BJ (cell line): ENCODE measurements around the gene TMEM143. TPM values are rescaled to one million over a fixed set of nuclear protein-coding genes. Genes with fewer than 3 reads are reported as not detected.
"Not testable (repeated sequence)": the region's sequence is repeated elsewhere in the genome, so short reads cannot be mapped to it uniquely, and the experiment has no call there.

ENCODE experiments used
- CTCF ChIA-PET: fragments of 350-600 bp; formaldehyde crosslinking; extraction: SDS; loops from one replicate; lab custom pipeline; 2021; ENCODE audit warnings: antibody characterized with exemption, inconsistent platforms; lab: Yijun Ruan, JAX
- POLR2A ChIA-PET: fragments of 300-600 bp; sonication (Branson Sonifier 250); formaldehyde crosslinking; extraction: SDS; loops from one replicate; lab custom pipeline; 2021; ENCODE audit warnings: antibody characterized with exemption; lab: Charles Lee
- DNase-seq: peaks from one replicate; pipeline ENCODE4 v3.0.0-alpha.2; 2011; ENCODE audit warnings: low read depth
- H3K27me3 ChIP-seq: 2 replicates; pipeline ENCODE4 v1.6.0; 2011; ENCODE audit warnings: low read length; ENCODE audit not compliant: control insufficient read depth, insufficient read depth
- H3K36me3 ChIP-seq: 2 replicates; pipeline ENCODE4 v1.5.1; 2011; ENCODE audit warnings: low read length; ENCODE audit not compliant: control insufficient read depth, insufficient read depth
- H3K4me3 ChIP-seq: 2 replicates; pipeline ENCODE4 v1.5.1; 2011; ENCODE audit warnings: low read depth, mild to moderate bottlenecking, control low read depth, low read length
- CTCF ChIP-seq: IDR thresholded peaks from 2 replicates; pipeline ENCODE4 v1.5.1; 2011; ENCODE audit warnings: low read depth, mild to moderate bottlenecking, control low read depth, inconsistent platforms, low read length, moderate library complexity; ENCODE audit not compliant: insufficient read depth
- polyA plus RNA-seq: library from polyadenylated mRNA; depleted of rRNA; stranded (reverse); fragments of >200 nt; gene quantifications from 2 replicates; pipeline ENCODE4 v1.2.3, GENCODE V29; 2011

Gene TMEM143
- polyA plus RNA-seq, 1 experiment: 9.9 TPM

GRCh38 chr19:48315712-48316111 is 48.0 kb downstream of the TMEM143 start:
- CTCF ChIA-PET: interaction anchor here (1.9 kb wide), 1 partner anchor 55 kb away, joined by 8 read pairs; no protein-coding TSS in a partner anchor
- no peak for TF ChIP-seq CTCF

GRCh38 chr19:48311384-48311783 is 52.4 kb downstream of the TMEM143 start:
- no peak for TF ChIP-seq CTCF
- POLR2A ChIA-PET: no interaction called here
- H3K36me3 ChIP-seq: no peaks in the 10 kb centered on the region
- H3K4me3 ChIP-seq: no peak overlapping the region
- CTCF ChIA-PET: interaction anchor here (0.9 to 1.3 kb wide), 2 partner anchors 12 to 45 kb away, joined by 3 read pairs; no protein-coding TSS in a partner anchor
- DNase-seq: no peak
- H3K27me3 ChIP-seq: no peaks in the 10 kb centered on the region

More at GRCh38 chr19:48315712-48316111, 48.0 kb downstream of the TMEM143 start:
- POLR2A ChIA-PET: no interaction called here
- H3K27me3 ChIP-seq: no peaks in the 10 kb centered on the region
- H3K36me3 ChIP-seq: no peaks in the 10 kb centered on the region
- no peak for DNase-seq
- no peak overlapping the region for H3K4me3 ChIP-seq

GRCh38 chr19:48310227-48310626 is 53.5 kb downstream of the TMEM143 start:
- no peak for TF ChIP-seq CTCF
- H3K27me3 ChIP-seq: no peaks in the 10 kb centered on the region
- DNase-seq: no peak
- POLR2A ChIA-PET: no interaction called here
- no peaks in the 10 kb centered on the region for H3K36me3 ChIP-seq
- CTCF ChIA-PET: interaction anchor here (1.3 kb wide), 1 partner anchor 11 kb away, joined by 3 read pairs; no protein-coding TSS in a partner anchor
- H3K4me3 ChIP-seq: no peak overlapping the region

- CTCF ChIA-PET: interaction anchor here (0.8 to 2.2 kb wide), 5 partner anchors 8 to 123 kb away, joined by 4 to 10 read pairs (median 8); no protein-coding TSS in a partner anchor
- DNase-seq, POLR2A ChIA-PET, H3K4me3 ChIP-seq, H3K27me3 ChIP-seq, H3K36me3 ChIP-seq: not testable (repeated sequence)
Measured at GRCh38 chr19:48309731-48310130, 54.0 kb downstream of the TMEM143 start.

- POLR2A ChIA-PET: no interaction called here
- CTCF ChIA-PET: interaction anchor here (0.6 to 2.9 kb wide), 11 partner anchors 8 to 308 kb away, joined by 3 to 12 read pairs (median 5); no protein-coding TSS in a partner anchor
- Histone ChIP-seq H3K36me3 (no peaks in the 10 kb centered on the region), H3K4me3 (no peak overlapping the region), H3K27me3 (peaks cover 4% of the 10 kb centered on the region)
- no peak for DNase-seq
- peak; percentile 49 for TF ChIP-seq CTCF
Measured at GRCh38 chr19:48308631-48309586, 54.8 kb downstream of the TMEM143 start.
